Endothelial cell of umbilical vein (primary cell): Measurements from ENCODE around the gene PHOX2B. TPM values are rescaled to one million over a fixed set of nuclear protein-coding genes. Genes with fewer than 3 reads are reported as not detected.
A peak's percentile ranks its signal among the peaks of the same experiment; 100 is the strongest.

ENCODE experiments used
- BruUV-seq: library from RNA; stranded (reverse); fragments of 400-500 nt; replicated peaks from 2 replicates; lab custom pipeline; 2021; lab: Mats Ljungman, UMichigan
- CTCF ChIA-PET: fragments of 300-600, 350-600 bp; sonication (Branson Sonifier 250); formaldehyde crosslinking; loops from one replicate; lab custom pipeline; 2021; ENCODE audit warnings: antibody characterized with exemption, inconsistent platforms; lab: Charles Lee
- POLR2A ChIA-PET: fragments of 300-600, 350-600 bp; sonication (Branson Sonifier 250); formaldehyde crosslinking; loops from one replicate; lab custom pipeline; 2021; ENCODE audit warnings: antibody characterized with exemption, inconsistent platforms; lab: Charles Lee
- DNase-seq: peaks from one replicate; pipeline ENCODE4 v3.0.0-alpha.2; 2011; ENCODE audit warnings: low read depth, low spot score
- FAIRE-seq: peaks from 2 replicates; lab custom pipeline; 2011; peaks lifted over from hg19 to GRCh38; lab: Jason Lieb, UNC
- H2AFZ ChIP-seq: 2 replicates; pipeline ENCODE4 v1.6.0; 2012; ENCODE audit warnings: low read depth, low read length, control low read depth, inconsistent platforms
- H3K27ac ChIP-seq: 2 replicates; pipeline ENCODE4 v1.5.1; 2011; ENCODE audit warnings: low read depth, mild to moderate bottlenecking, control low read depth, low read length, moderate library complexity; ENCODE audit not compliant: insufficient read depth
- H3K27me3 ChIP-seq, 2 experiments: 2 replicates each; pipeline versions ENCODE4 v1.6.0 to v1.6.1; 2011; ENCODE audit warnings: low read length in 2 of 2, mixed read lengths in 1 of 2; ENCODE audit not compliant: control insufficient read depth in 2 of 2, insufficient read depth in 2 of 2
- H3K36me3 ChIP-seq, 2 experiments: 2 replicates in 1 of 2; 3 replicates in 1 of 2; pipeline ENCODE4 v1.5.1; 2011; ENCODE audit warnings: low read length in 2 of 2, mild to moderate bottlenecking in 1 of 2, moderate library complexity in 1 of 2; ENCODE audit not compliant: control insufficient read depth in 2 of 2, insufficient read depth in 2 of 2; ENCODE audit errors: extremely low read depth in 1 of 2
- H3K4me1 ChIP-seq: 3 replicates; pipeline ENCODE4 v1.5.1; 2011; ENCODE audit warnings: mild to moderate bottlenecking, low read length; ENCODE audit not compliant: control insufficient read depth, insufficient read depth; ENCODE audit errors: extremely low read depth
- H3K4me2 ChIP-seq: 2 replicates; pipeline ENCODE4 v1.6.1; 2011; ENCODE audit warnings: low read length, control low read depth, mixed read lengths; ENCODE audit not compliant: insufficient read depth
- H3K4me3 ChIP-seq, 3 experiments: fragments of 200-600 bp in 1 of 3; sonication (generic), shearing (Covaris generic) in 1 of 3; replicated peaks in 1 of 3; 2 replicates each; pipeline ENCODE4 v1.5.1; 2011 to 2016; ENCODE audit warnings: control low read depth in 3 of 3, low read length in 3 of 3, mild to moderate bottlenecking in 2 of 3, inconsistent platforms in 1 of 3, low read depth in 1 of 3, moderate library complexity in 1 of 3; ENCODE audit not compliant: insufficient read depth in 1 of 3
- H3K79me2 ChIP-seq: 2 replicates; pipeline ENCODE4 v1.6.0; 2012; ENCODE audit warnings: low read length, inconsistent platforms; ENCODE audit not compliant: control insufficient read depth, insufficient read depth
- H3K9ac ChIP-seq: replicated peaks from 2 replicates; pipeline ENCODE3; 2011; ENCODE audit warnings: low read length, control low read depth; ENCODE audit not compliant: insufficient read depth; ENCODE audit errors: extremely low read depth
- H3K9me1 ChIP-seq: replicated peaks from 3 replicates; pipeline ENCODE4 v1.6.0; 2011; ENCODE audit warnings: mild to moderate bottlenecking, low read length; ENCODE audit not compliant: control insufficient read depth, insufficient read depth; ENCODE audit errors: extremely low read depth
- H3K9me3 ChIP-seq: replicated peaks from 2 replicates; pipeline ENCODE4 v1.5.1; 2012; ENCODE audit warnings: low read length, inconsistent platforms; ENCODE audit not compliant: control insufficient read depth, insufficient read depth
- H4K20me1 ChIP-seq: replicated peaks from 2 replicates; pipeline ENCODE3; 2011; ENCODE audit warnings: mild to moderate bottlenecking, low read length; ENCODE audit not compliant: control insufficient read depth, insufficient read depth; ENCODE audit errors: extremely low read depth
- EZH2 ChIP-seq: IDR thresholded peaks from 2 replicates; pipeline ENCODE4 v1.6.1; 2012; ENCODE audit warnings: borderline replicate concordance, low read depth, mild to moderate bottlenecking, moderate library complexity, low read length, inconsistent platforms; ENCODE audit not compliant: severe bottlenecking
- FOS ChIP-seq: IDR thresholded peaks from 2 replicates; pipeline ENCODE4 v1.6.1; 2011; ENCODE audit warnings: mild to moderate bottlenecking, low read length, moderate library complexity, borderline replicate concordance; ENCODE audit not compliant: insufficient read depth
- dilution Hi-C: fragments of 300-500 bp; cut with MboI; formaldehyde crosslinking; loops from one replicate; pipeline ENCODE4 v1.15.0; 2019; ENCODE audit warnings: low sequenced_read_pairs; ENCODE audit not compliant: extremely low pct_ligation_motif_present
- intact Hi-C: fragments of 100-400 bp; cut with micrococcal nuclease; formaldehyde crosslinking; loops from one replicate; pipeline ENCODE4 v1.10.0; 2022
- polyA plus RNA-seq, 4 experiments: library from polyadenylated mRNA; depleted of rRNA in 3 of 4; stranded (reverse) in 3 of 4; unstranded in 1 of 4; fragments of >200 nt; gene quantifications; 2 replicates each; pipeline versions ENCODE4 v1.2.1 to v1.2.3, GENCODE V29; 2011 to 2012; ENCODE audit warnings: missing spikeins in 1 of 4
- total RNA-seq: library from RNA; stranded (reverse); gene quantifications from 2 replicates; pipeline ENCODE4 v1.2.3, GENCODE V29; 2021
- TF ChIP-seq, protein P1 (sequence below), 2 donors: IDR thresholded peaks; 1 replicate in 1 of 2; 2 replicates in 1 of 2; pipeline ENCODE4 v1.5.1; 2011; ENCODE audit warnings: low read length in 2 of 2, mild to moderate bottlenecking in 2 of 2, moderate library complexity in 2 of 2, control low read depth in 1 of 2, inconsistent platforms in 1 of 2, low read depth in 1 of 2; ENCODE audit not compliant: insufficient read depth in 1 of 2; ENCODE audit errors: extremely low read depth in 1 of 2
- TF ChIP-seq, protein P2 (sequence below): IDR thresholded peaks from 2 replicates; pipeline ENCODE4 v1.6.1; 2011; ENCODE audit not compliant: insufficient read depth, insufficient read length

The PHOX2B gene
- total and polyA plus RNA-seq, 2 donors (not counting 3 experiments of a cell fraction or from before 2014, with no cell fraction given): not detected

DNA sequence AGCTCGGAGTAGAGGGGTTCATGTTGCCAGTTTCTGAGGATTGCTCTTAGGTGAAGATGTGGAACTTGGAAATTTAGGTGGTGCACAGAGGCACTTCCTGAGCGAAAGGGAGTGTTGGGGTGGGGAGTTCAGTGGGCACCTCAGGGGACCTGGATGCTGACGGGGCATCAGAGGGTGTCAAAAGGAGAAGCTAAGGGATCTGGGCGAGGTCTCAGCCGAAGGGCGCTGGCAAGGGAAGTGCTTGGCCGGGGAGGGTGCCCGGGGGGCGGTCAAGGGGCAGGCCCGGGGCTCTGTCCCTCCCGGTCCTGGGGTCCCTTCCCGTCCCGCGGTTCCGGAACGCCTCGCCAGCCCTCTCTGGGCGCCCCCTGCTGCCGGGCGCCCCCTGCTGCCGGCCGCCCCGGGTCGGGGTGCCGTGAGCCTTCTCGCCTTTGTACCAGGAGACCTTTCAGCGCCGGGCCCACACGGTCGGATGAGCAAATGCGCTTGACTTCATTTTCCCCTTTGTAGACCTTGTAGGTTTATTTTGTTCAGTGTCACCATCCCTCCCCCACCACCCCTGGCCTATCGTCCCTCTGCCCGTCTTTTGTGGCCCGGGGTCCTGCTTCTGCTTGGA lies 3.0 kb upstream of the PHOX2B start:
- no peak overlapping the region for H3K27ac ChIP-seq
- ChIA-PET CTCF (no interaction called here), POLR2A (no interaction called here)
- peaks cover 93 to 100% of the 10 kb centered on the region in 2 experiments for H3K27me3 ChIP-seq
- no peaks in the 10 kb centered on the region for H3K79me2 ChIP-seq
- no peak for FAIRE-seq
- H2AFZ ChIP-seq: no peak overlapping the region
- H3K4me2 ChIP-seq: no peak overlapping the region
- no TSS peak for BruUV-seq
- no peak overlapping the region for H3K4me3 ChIP-seq
- no peak overlapping the region for H3K9ac ChIP-seq
- no peaks in the 10 kb centered on the region for H3K36me3 ChIP-seq
- H3K9me3 ChIP-seq: no peaks in the 10 kb centered on the region
- dilution Hi-C loops: no loop called here
- no peaks in the 10 kb centered on the region for H3K9me1 ChIP-seq
- TF ChIP-seq, protein P1, sequence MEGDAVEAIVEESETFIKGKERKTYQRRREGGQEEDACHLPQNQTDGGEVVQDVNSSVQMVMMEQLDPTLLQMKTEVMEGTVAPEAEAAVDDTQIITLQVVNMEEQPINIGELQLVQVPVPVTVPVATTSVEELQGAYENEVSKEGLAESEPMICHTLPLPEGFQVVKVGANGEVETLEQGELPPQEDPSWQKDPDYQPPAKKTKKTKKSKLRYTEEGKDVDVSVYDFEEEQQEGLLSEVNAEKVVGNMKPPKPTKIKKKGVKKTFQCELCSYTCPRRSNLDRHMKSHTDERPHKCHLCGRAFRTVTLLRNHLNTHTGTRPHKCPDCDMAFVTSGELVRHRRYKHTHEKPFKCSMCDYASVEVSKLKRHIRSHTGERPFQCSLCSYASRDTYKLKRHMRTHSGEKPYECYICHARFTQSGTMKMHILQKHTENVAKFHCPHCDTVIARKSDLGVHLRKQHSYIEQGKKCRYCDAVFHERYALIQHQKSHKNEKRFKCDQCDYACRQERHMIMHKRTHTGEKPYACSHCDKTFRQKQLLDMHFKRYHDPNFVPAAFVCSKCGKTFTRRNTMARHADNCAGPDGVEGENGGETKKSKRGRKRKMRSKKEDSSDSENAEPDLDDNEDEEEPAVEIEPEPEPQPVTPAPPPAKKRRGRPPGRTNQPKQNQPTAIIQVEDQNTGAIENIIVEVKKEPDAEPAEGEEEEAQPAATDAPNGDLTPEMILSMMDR (IDR thresholded peaks at IDR 0.05; ENCODE audit: extremely low read depth in 1 of 2, insufficient read depth in 1 of 2, low read depth in 1 of 2, low read length in 2 of 2): peak; percentile 5 to 15
- TF ChIP-seq, protein P2, sequence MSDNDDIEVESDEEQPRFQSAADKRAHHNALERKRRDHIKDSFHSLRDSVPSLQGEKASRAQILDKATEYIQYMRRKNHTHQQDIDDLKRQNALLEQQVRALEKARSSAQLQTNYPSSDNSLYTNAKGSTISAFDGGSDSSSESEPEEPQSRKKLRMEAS: no peak
- H4K20me1 ChIP-seq: no peaks in the 10 kb centered on the region
- intact Hi-C loops: loop anchor here (5.0 kb wide), 1 partner anchor 59 kb away; no protein-coding TSS in a partner anchor
- no peaks in the 10 kb centered on the region for H3K4me1 ChIP-seq
- DNase-seq: no peak

DNA sequence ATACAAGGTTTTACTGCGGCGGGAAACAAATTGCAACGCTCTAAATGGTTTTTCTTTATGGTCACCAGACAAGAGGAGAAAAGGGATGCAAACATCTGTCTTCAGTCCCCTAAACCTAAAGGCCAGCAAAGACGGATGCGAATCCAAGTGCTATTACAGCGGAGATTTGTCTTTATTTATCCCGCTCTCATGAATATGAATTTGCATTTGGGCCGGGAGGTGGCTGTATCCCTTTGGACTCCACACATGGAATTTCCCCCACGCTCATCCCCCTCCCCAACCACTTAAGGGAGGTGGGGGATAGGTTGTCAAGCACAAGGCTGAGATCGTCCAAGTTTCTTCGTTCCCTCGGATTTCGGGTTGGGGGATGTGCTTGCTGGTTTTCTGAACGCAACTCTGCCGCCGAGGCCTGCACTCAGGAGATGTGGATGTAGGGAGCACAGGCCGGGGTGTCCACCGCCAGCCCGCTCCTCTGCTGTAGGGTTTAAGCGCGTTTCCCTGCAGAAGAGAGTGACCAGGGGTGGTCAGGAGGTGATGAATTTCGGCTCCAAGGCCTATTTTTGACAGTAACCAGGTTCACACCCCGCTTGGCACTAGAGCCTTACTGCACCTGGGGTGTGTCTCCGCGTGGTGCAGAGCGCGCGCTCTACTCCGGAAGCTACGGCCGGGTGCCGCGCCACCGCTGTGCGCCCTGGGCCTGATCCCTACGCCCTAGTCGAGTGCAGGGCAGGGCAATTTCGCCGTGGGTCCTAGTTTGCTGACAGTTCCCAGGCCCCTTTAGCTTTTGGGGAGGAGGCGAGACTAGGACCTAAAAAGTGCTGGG lies 2.3 kb upstream of the PHOX2B start:
- no peak for FAIRE-seq
- H2AFZ ChIP-seq: no peak overlapping the region
- H3K27ac ChIP-seq: no peak overlapping the region
- TF ChIP-seq EZH2 (peak; percentile 82), FOS (no peak)
- no peaks in the 10 kb centered on the region for H3K79me2 ChIP-seq
- peaks cover 93 to 100% of the 10 kb centered on the region in 2 experiments for H3K27me3 ChIP-seq
- no TSS peak for BruUV-seq
- no peaks in the 10 kb centered on the region for H3K4me1 ChIP-seq
- no peaks in the 10 kb centered on the region for H4K20me1 ChIP-seq
- no peak overlapping the region for H3K4me3 ChIP-seq
- H3K36me3 ChIP-seq: no peaks in the 10 kb centered on the region
- ChIA-PET POLR2A (no interaction called here), CTCF (no interaction called here)
- no peaks in the 10 kb centered on the region for H3K9me1 ChIP-seq
- intact Hi-C loops: loop anchor here (5.0 kb wide), 1 partner anchor 59 kb away; no protein-coding TSS in a partner anchor
- H3K9ac ChIP-seq: no peak overlapping the region
- no peak overlapping the region for H3K4me2 ChIP-seq
- H3K9me3 ChIP-seq: no peaks in the 10 kb centered on the region
- dilution Hi-C loops: no loop called here
- DNase-seq: no peak
